CD8-positive, alpha-beta memory T cell (primary cell): Measurements from ENCODE around the gene HSPG2. TPM values are rescaled to one million over a fixed set of nuclear protein-coding genes. Genes with fewer than 3 reads are reported as not detected.

Experiments
- CTCF ChIA-PET: fragments of 350-600 bp; sonication (Branson Sonifier 250); formaldehyde crosslinking; loops from one replicate; lab custom pipeline; 2021; ENCODE audit warnings: antibody characterized with exemption; lab: Charles Lee
- POLR2A ChIA-PET: fragments of 350-600 bp; sonication (Branson Sonifier 250); formaldehyde crosslinking; loops from one replicate; lab custom pipeline; 2021; ENCODE audit warnings: antibody characterized with exemption; lab: Charles Lee
- DNase-seq, 5 donors: peaks; one replicate each; pipeline versions ENCODE4 v3.0.0 to v3.0.0-alpha.2; 2020 to 2022; ENCODE audit warnings: mixed read lengths in 1 of 5
- H3K27ac ChIP-seq: one replicate; pipeline ENCODE4 v1.7.0; 2013; ENCODE audit warnings: low read depth, mild to moderate bottlenecking, low read length, moderate library complexity
- H3K27me3 ChIP-seq: 2 replicates; pipeline ENCODE4 v1.7.0; 2013; ENCODE audit warnings: low read length, mild to moderate bottlenecking; ENCODE audit not compliant: insufficient read depth, poor library complexity, severe bottlenecking
- H3K36me3 ChIP-seq: 2 replicates; pipeline ENCODE4 v1.7.0; 2013; ENCODE audit warnings: mild to moderate bottlenecking, low read length, moderate library complexity; ENCODE audit not compliant: insufficient read depth
- H3K4me1 ChIP-seq: 2 replicates; pipeline ENCODE4 v1.7.0; 2013; ENCODE audit warnings: mild to moderate bottlenecking, low read length, moderate library complexity; ENCODE audit not compliant: insufficient read depth
- H3K4me3 ChIP-seq: 2 replicates; pipeline ENCODE4 v1.7.0; 2013; ENCODE audit warnings: mild to moderate bottlenecking, low read length
- H3K9me3 ChIP-seq: 2 replicates; pipeline ENCODE4 v1.7.0; 2013; ENCODE audit warnings: mild to moderate bottlenecking, low read length
- H3K27ac Mint-ChIP-seq, 8 donors: one replicate each; pipeline ENCODE4 v1.8.0; 2020 to 2021; ENCODE audit warnings: mixed read lengths in 8 of 8, mild to moderate bottlenecking in 6 of 8, inconsistent platforms in 3 of 8, moderate library complexity in 3 of 8
- H3K27me3 Mint-ChIP-seq, 2 donors: one replicate each; pipeline ENCODE4 v1.8.0; 2020 to 2021; ENCODE audit warnings: mixed read lengths in 2 of 2, mild to moderate bottlenecking in 1 of 2, moderate library complexity in 1 of 2
- H3K36me3 Mint-ChIP-seq, 3 donors: one replicate each; pipeline ENCODE4 v1.8.0; 2020 to 2021; ENCODE audit warnings: mixed read lengths in 3 of 3, inconsistent platforms in 1 of 3, mild to moderate bottlenecking in 1 of 3
- H3K4me1 Mint-ChIP-seq, 3 donors: one replicate each; pipeline ENCODE4 v1.8.0; 2020 to 2021; ENCODE audit warnings: mixed read lengths in 3 of 3, inconsistent platforms in 1 of 3, mild to moderate bottlenecking in 1 of 3
- H3K4me3 Mint-ChIP-seq, 7 donors: one replicate each; pipeline ENCODE4 v1.8.0; 2020 to 2021; ENCODE audit warnings: mixed read lengths in 7 of 7, mild to moderate bottlenecking in 6 of 7, moderate library complexity in 4 of 7, inconsistent platforms in 2 of 7
- H3K9me3 Mint-ChIP-seq, 5 donors: one replicate each; pipeline ENCODE4 v1.8.0; 2020 to 2022; ENCODE audit warnings: mixed read lengths in 5 of 5, mild to moderate bottlenecking in 3 of 5, moderate library complexity in 2 of 5, inconsistent platforms in 1 of 5
- polyA plus RNA-seq: library from polyadenylated mRNA; unstranded; fragments of 300-500 nt; fragmentation: Illumina TruSeq; gene quantifications from one replicate; pipeline ENCODE4 v1.2.3, GENCODE V29; 2021
- total RNA-seq, 2 experiments: library from RNA; stranded (reverse); gene quantifications; one replicate each; pipeline ENCODE4 v1.2.3, GENCODE V29; 2021

Gene HSPG2
- total and polyA plus RNA-seq, 3 experiments from 2014 or later = 0.24 to 0.72 TPM; not detected in 1

- POLR2A ChIA-PET = no interaction called here
These were observed 1.7 kb downstream of the HSPG2 start for GRCh38 chr1:21935393-21935804.

GRCh38 chr1:21933397-21934248 is 3.5 kb downstream of the HSPG2 start:
- Histone ChIP-seq H3K4me3 (no peak overlapping the region), H3K27ac (peak overlapping the region; percentile 9), H3K27me3 (no peaks in the 10 kb centered on the region), H3K9me3 (no peaks in the 10 kb centered on the region), H3K4me1 (peaks cover 19% of the 10 kb centered on the region), H3K36me3 (no peaks in the 10 kb centered on the region)
- peaks cover 11 to 28% of the 10 kb centered on the region in 2 donors for H3K27me3 Mint-ChIP-seq
- no peak for DNase-seq
- no peak overlapping the region for H3K27ac Mint-ChIP-seq
- no peak overlapping the region for H3K4me3 Mint-ChIP-seq
- peaks cover 0 to 4% (median 0%) of the 10 kb centered on the region in 5 donors for H3K9me3 Mint-ChIP-seq
- ChIA-PET CTCF (interaction anchor here (1.8 kb wide), 1 partner anchor 11 kb away, joined by 6 read pairs; no protein-coding TSS in a partner anchor), POLR2A (no interaction called here)
- peaks cover 6 to 20% (median 8%) of the 10 kb centered on the region in 3 donors for H3K4me1 Mint-ChIP-seq
- peaks cover 0 to 4% (median 0%) of the 10 kb centered on the region in 3 donors for H3K36me3 Mint-ChIP-seq

More at GRCh38 chr1:21935393-21935804, 1.7 kb downstream of the HSPG2 start:
- Mint-ChIP-seq H3K36me3 (peaks cover 0 to 4% (median 0%) of the 10 kb centered on the region in 3 donors), H3K4me3 (peak overlapping the region; percentile 46 to 73 (median 65)), H3K4me1 (peaks cover 6 to 20% (median 8%) of the 10 kb centered on the region in 3 donors), H3K27ac (no peak overlapping the region), H3K27me3 (peaks cover 7 to 29% of the 10 kb centered on the region in 2 donors), H3K9me3 (peaks cover 0 to 4% (median 0%) of the 10 kb centered on the region in 5 donors)
- Histone ChIP-seq H3K36me3 (no peaks in the 10 kb centered on the region), H3K9me3 (no peaks in the 10 kb centered on the region), H3K27me3 (no peaks in the 10 kb centered on the region), H3K27ac (peak overlapping the region; percentile 58), H3K4me3 (no peak overlapping the region), H3K4me1 (peaks cover 19% of the 10 kb centered on the region)
- no peak for DNase-seq
- CTCF ChIA-PET = no interaction called here

- no peak for DNase-seq
- Histone ChIP-seq H3K4me1 (peaks cover 16% of the 10 kb centered on the region), H3K36me3 (no peaks in the 10 kb centered on the region), H3K9me3 (no peaks in the 10 kb centered on the region), H3K4me3 (no peak overlapping the region), H3K27ac (no peak overlapping the region), H3K27me3 (no peaks in the 10 kb centered on the region)
- peak overlapping the region in 1 of 8 donors; percentile 12 for H3K27ac Mint-ChIP-seq
- peaks cover 0 to 10% (median 2%) of the 10 kb centered on the region in 3 donors for H3K4me1 Mint-ChIP-seq
- CTCF ChIA-PET = no interaction called here
- POLR2A ChIA-PET = no interaction called here
- H3K36me3 Mint-ChIP-seq = no peaks in the 10 kb centered on the region
- no peaks in the 10 kb centered on the region for H3K9me3 Mint-ChIP-seq
- peaks cover 7 to 18% of the 10 kb centered on the region in 2 donors for H3K27me3 Mint-ChIP-seq
- no peak overlapping the region for H3K4me3 Mint-ChIP-seq
These were observed 5.0 kb downstream of the HSPG2 start for GRCh38 chr1:21932127-21932526.

GRCh38 chr1:21931171-21932093 is 5.7 kb downstream of the HSPG2 start:
- POLR2A ChIA-PET = no interaction called here
- H3K36me3 ChIP-seq = no peaks in the 10 kb centered on the region
- H3K4me1 Mint-ChIP-seq = peaks cover 0 to 8% (median 0%) of the 10 kb centered on the region in 3 donors
- no peak overlapping the region for H3K27ac ChIP-seq
- H3K4me1 ChIP-seq = peaks cover 13% of the 10 kb centered on the region
- no peak overlapping the region for H3K4me3 ChIP-seq
- no peak overlapping the region for H3K4me3 Mint-ChIP-seq
- no peaks in the 10 kb centered on the region for H3K9me3 Mint-ChIP-seq
- DNase-seq = no peak
- peaks cover 7 to 18% of the 10 kb centered on the region in 2 donors for H3K27me3 Mint-ChIP-seq
- no peaks in the 10 kb centered on the region for H3K27me3 ChIP-seq
- H3K27ac Mint-ChIP-seq = no peak overlapping the region
- H3K36me3 Mint-ChIP-seq = no peaks in the 10 kb centered on the region
- H3K9me3 ChIP-seq = no peaks in the 10 kb centered on the region
- CTCF ChIA-PET = no interaction called here

- Mint-ChIP-seq H3K9me3 (no peaks in the 10 kb centered on the region), H3K27me3 (peaks cover 11 to 18% of the 10 kb centered on the region in 2 donors), H3K4me1 (peaks cover 0 to 4% (median 0%) of the 10 kb centered on the region in 3 donors), H3K36me3 (no peaks in the 10 kb centered on the region), H3K4me3 (no peak overlapping the region), H3K27ac (no peak overlapping the region)
- CTCF ChIA-PET = no interaction called here
- no peak overlapping the region for H3K4me3 ChIP-seq
- H3K36me3 ChIP-seq = no peaks in the 10 kb centered on the region
- POLR2A ChIA-PET = no interaction called here
- H3K27ac ChIP-seq = no peak overlapping the region
- H3K9me3 ChIP-seq = no peaks in the 10 kb centered on the region
- no peaks in the 10 kb centered on the region for H3K27me3 ChIP-seq
- no peak for DNase-seq
- H3K4me1 ChIP-seq = peaks cover 7% of the 10 kb centered on the region
These were observed 6.4 kb downstream of the HSPG2 start for GRCh38 chr1:21930629-21931170.

- peaks cover 7% of the 10 kb centered on the region for H3K4me1 ChIP-seq
- POLR2A ChIA-PET = no interaction called here
- CTCF ChIA-PET = no interaction called here
These were observed 7.0 kb downstream of the HSPG2 start for GRCh38 chr1:21930080-21930571.

GRCh38 chr1:21927533-21928237 is 9.4 kb downstream of the HSPG2 start:
- peaks cover 7 to 16% of the 10 kb centered on the region in 2 donors for H3K27me3 Mint-ChIP-seq
- H3K4me3 Mint-ChIP-seq = no peak overlapping the region
- H3K27me3 ChIP-seq = no peaks in the 10 kb centered on the region
- DNase-seq = no peak
- no peak overlapping the region for H3K27ac ChIP-seq
- no peaks in the 10 kb centered on the region for H3K9me3 Mint-ChIP-seq
- H3K4me1 ChIP-seq = no peaks in the 10 kb centered on the region
- POLR2A ChIA-PET = no interaction called here
- H3K36me3 Mint-ChIP-seq = no peaks in the 10 kb centered on the region
- H3K4me3 ChIP-seq = no peak overlapping the region
- H3K27ac Mint-ChIP-seq = no peak overlapping the region
- no peaks in the 10 kb centered on the region for H3K4me1 Mint-ChIP-seq
- H3K36me3 ChIP-seq = no peaks in the 10 kb centered on the region
- CTCF ChIA-PET = no interaction called here
- H3K9me3 ChIP-seq = no peaks in the 10 kb centered on the region

More at GRCh38 chr1:21930080-21930571, 7.0 kb downstream of the HSPG2 start:
- Mint-ChIP-seq H3K27ac (peak overlapping the region in 1 of 8 donors; percentile 63), H3K4me1 (no peaks in the 10 kb centered on the region), H3K36me3 (no peaks in the 10 kb centered on the region), H3K27me3 (peaks cover 11 to 13% of the 10 kb centered on the region in 2 donors), H3K4me3 (no peak overlapping the region), H3K9me3 (no peaks in the 10 kb centered on the region)
- no peak for DNase-seq
- H3K36me3 ChIP-seq = no peaks in the 10 kb centered on the region
- H3K4me3 ChIP-seq = no peak overlapping the region
- no peaks in the 10 kb centered on the region for H3K27me3 ChIP-seq
- no peaks in the 10 kb centered on the region for H3K9me3 ChIP-seq
- H3K27ac ChIP-seq = no peak overlapping the region
